Measurements from ENCODE around the gene HRH3. TPM values are rescaled to one million over a fixed set of nuclear protein-coding genes. Genes with fewer than 3 reads are reported as not detected.

HRH3 gene
- total RNA-seq, 1 donor from 2014 or later = not detected

- no peak for DNase-seq (ENCODE audit: low spot score in 2 of 2, unreplicated experiment in 2 of 2)
- Mint-ChIP-seq H3K36me3 (no peaks in the 10 kb centered on the region), H3K4me3 (no peak overlapping the region), H3K9me3 (no peaks in the 10 kb centered on the region), H3K27ac (no peak overlapping the region), H3K27me3 (ENCODE audit: low read depth) (no peaks in the 10 kb centered on the region), H3K4me1 (no peaks in the 10 kb centered on the region)
- no peak for TF ChIP-seq CTCF (IDR thresholded peaks at IDR 0.05; ENCODE audit: unreplicated experiment)
These were observed 28.9 kb upstream of the HRH3 start for GRCh38 chr20:62248890-62249560.

- no peaks in the 10 kb centered on the region for H3K36me3 Mint-ChIP-seq
- no peak overlapping the region for H3K27ac Mint-ChIP-seq
- no peaks in the 10 kb centered on the region for H3K27me3 Mint-ChIP-seq (ENCODE audit: low read depth)
- no peak for DNase-seq (ENCODE audit: low spot score in 2 of 2, unreplicated experiment in 2 of 2)
- H3K4me3 Mint-ChIP-seq = no peak overlapping the region
- no peaks in the 10 kb centered on the region for H3K9me3 Mint-ChIP-seq
- no peaks in the 10 kb centered on the region for H3K4me1 Mint-ChIP-seq
- TF ChIP-seq CTCF (IDR thresholded peaks at IDR 0.05; ENCODE audit: unreplicated experiment) = no peak
These were observed 27.0 kb upstream of the HRH3 start for GRCh38 chr20:62246872-62247652.

- no peak for TF ChIP-seq CTCF (IDR thresholded peaks at IDR 0.05; ENCODE audit: unreplicated experiment)
- Mint-ChIP-seq H3K4me1 (no peaks in the 10 kb centered on the region), H3K4me3 (no peak overlapping the region), H3K36me3 (peaks cover 6% of the 10 kb centered on the region), H3K27ac (no peak overlapping the region), H3K9me3 (no peaks in the 10 kb centered on the region), H3K27me3 (ENCODE audit: low read depth) (no peaks in the 10 kb centered on the region)
- no peak for DNase-seq (ENCODE audit: low spot score in 2 of 2, unreplicated experiment in 2 of 2)
These were observed 26.4 kb upstream of the HRH3 start for GRCh38 chr20:62246431-62246830.

- no peak for DNase-seq (ENCODE audit: low spot score in 2 of 2, unreplicated experiment in 2 of 2)
- Mint-ChIP-seq H3K27me3 (ENCODE audit: low read depth) (no peaks in the 10 kb centered on the region), H3K4me3 (no peak overlapping the region), H3K27ac (no peak overlapping the region), H3K36me3 (peaks cover 7% of the 10 kb centered on the region), H3K9me3 (no peaks in the 10 kb centered on the region), H3K4me1 (no peaks in the 10 kb centered on the region)
- no peak for TF ChIP-seq CTCF (IDR thresholded peaks at IDR 0.05; ENCODE audit: unreplicated experiment)
These were observed 25.8 kb upstream of the HRH3 start for GRCh38 chr20:62245911-62246280.

- H3K4me3 Mint-ChIP-seq = no peak overlapping the region
- no peak for TF ChIP-seq CTCF (IDR thresholded peaks at IDR 0.05; ENCODE audit: unreplicated experiment)
- H3K27ac Mint-ChIP-seq = no peak overlapping the region
- H3K27me3 Mint-ChIP-seq (ENCODE audit: low read depth) = no peaks in the 10 kb centered on the region
- no peaks in the 10 kb centered on the region for H3K9me3 Mint-ChIP-seq
- H3K36me3 Mint-ChIP-seq = peaks cover 7% of the 10 kb centered on the region
- peaks cover 4% of the 10 kb centered on the region for H3K4me1 Mint-ChIP-seq
- DNase-seq (ENCODE audit: low spot score in 2 of 2, unreplicated experiment in 2 of 2) = no peak
These were observed 24.6 kb upstream of the HRH3 start for GRCh38 chr20:62244644-62245108.
